AG10803 (cell line): ENCODE results near the gene NANOG.
"Not testable (repeated sequence)": the region's sequence is repeated elsewhere in the genome, so short reads cannot be mapped to it uniquely, and the experiment has no call there.

Experiments used
- DNase-seq: peaks from one replicate; pipeline ENCODE4 v3.0.0; 2010; ENCODE audit warnings: low read depth
- H3K4me3 ChIP-seq: 2 replicates; pipeline ENCODE4 v1.5.1; 2011; ENCODE audit warnings: mild to moderate bottlenecking, low read length, control low read depth
- CTCF ChIP-seq: conservative IDR thresholded peaks from 2 replicates; pipeline ENCODE4 v1.5.1; 2011; ENCODE audit warnings: mild to moderate bottlenecking, low read length, control low read depth, inconsistent platforms

Gene NANOG

GRCh38 chr12:7806863-7807487 is 17.8 kb downstream of the NANOG start:
- peak; percentile 67 for DNase-seq
- peak; percentile 99 for TF ChIP-seq CTCF

GRCh38 chr12:7825754-7826153 is 36.6 kb downstream of the NANOG start:
- DNase-seq, H3K4me3 ChIP-seq: not testable (repeated sequence)

More at GRCh38 chr12:7806863-7807487, 17.8 kb downstream of the NANOG start:
- no peak overlapping the region for H3K4me3 ChIP-seq

- not testable (repeated sequence) for DNase-seq
These were observed 40.5 kb downstream of the NANOG start for GRCh38 chr12:7829737-7830136.

DNA sequence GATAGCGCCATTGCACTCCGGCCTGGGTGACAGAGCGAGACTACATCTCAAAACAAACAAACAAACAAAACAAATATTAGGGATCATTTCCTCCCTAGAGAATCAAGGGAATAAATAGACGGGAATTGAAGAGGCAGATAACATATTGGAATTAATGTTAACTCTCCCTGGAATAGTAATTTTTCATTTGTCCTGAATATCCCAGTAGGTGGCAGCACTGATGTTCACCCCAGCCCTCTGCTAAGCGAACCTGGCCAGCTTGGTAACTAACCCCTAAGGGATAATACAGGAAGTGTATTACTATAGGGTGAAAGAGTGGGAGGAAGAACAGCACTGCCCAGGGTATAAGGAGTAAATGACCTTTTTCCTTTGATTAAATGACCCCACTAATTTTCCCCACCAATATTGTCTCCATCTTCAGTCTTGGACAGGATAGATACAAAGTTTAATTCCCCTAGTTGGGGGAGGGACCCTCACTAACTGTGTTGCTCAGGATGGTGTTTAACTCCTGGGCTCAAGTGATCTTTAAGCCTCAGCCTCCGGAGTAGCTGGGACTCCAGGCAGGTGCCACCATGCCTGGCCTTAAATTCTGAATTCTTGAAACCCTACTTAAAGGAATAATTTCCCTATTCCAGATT is 43.0 kb downstream of the NANOG start:
- TF ChIP-seq CTCF = peak; percentile 78
- DNase-seq = peak; percentile 70
- H3K4me3 ChIP-seq = no peak overlapping the region

More at GRCh38 chr12:7829737-7830136, 40.5 kb downstream of the NANOG start:
- H3K4me3 ChIP-seq = not testable (repeated sequence)

DNA sequence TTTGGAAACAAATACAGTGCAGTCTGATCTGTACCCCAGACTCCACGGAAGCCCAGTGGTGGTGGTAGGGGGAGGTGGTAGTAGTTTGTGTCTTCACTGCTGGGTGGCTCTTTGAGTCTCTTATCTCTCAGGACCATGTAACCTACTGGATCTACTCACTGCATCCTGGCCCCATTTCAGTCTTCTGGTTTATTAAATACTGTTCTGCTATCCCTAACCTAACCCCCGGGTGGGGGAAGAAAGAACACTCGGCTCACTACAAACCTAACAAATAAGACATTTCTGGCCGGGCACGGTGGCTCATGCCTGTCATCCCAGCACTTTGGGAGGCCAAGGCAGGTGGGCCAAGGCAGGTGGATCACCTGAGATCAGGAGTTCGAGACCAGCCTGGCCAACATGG is 44.0 kb downstream of the NANOG start:
- DNase-seq, H3K4me3 ChIP-seq: not testable (repeated sequence)

DNA sequence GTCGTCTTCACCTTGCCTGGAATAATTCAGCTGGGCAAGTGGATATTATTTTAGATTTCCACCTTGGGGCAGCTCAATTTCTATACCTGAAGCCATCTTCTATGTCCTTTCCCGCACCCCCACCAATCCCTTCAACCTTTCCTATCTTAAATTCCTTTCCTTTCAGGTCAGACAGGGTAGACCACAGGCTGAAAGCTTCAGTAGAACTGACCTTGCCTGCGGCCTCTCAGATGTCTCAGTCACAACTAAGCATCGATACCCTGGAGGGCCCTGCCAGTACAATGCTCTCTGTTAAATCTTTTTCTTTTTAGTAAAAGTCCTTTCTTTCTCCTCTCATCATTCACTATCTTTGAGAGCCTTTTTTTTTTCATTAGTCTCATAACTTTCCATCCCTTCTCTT is 44.6 kb downstream of the NANOG start:
- no peak overlapping the region for H3K4me3 ChIP-seq
- TF ChIP-seq CTCF = no peak
- no peak for DNase-seq

DNA sequence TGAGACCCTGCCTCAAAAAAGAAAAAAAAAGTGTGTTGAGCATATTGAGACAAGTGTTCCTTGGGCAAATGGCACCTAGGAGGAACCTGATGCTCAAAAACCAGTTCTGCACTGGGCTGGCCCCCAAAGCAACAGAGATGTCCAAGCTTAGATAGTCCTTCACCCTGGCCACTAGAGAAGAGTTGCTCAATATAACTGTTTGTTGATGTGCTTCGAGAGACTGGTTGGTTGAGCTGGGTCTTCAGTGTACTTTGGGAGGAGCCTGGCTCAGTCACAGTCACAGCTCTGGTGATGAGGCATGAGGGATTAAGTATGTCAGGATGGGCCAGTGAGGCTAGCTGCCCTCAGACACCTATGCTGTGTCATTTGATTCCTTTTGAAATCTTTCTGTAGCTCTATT is 45.5 kb downstream of the NANOG start:
- no peak for TF ChIP-seq CTCF
- no peak for DNase-seq
- H3K4me3 ChIP-seq = no peak overlapping the region

- no peak overlapping the region for H3K4me3 ChIP-seq
- no peak for DNase-seq
- no peak for TF ChIP-seq CTCF
These were observed 45.9 kb downstream of the NANOG start for GRCh38 chr12:7835116-7835515.

DNA sequence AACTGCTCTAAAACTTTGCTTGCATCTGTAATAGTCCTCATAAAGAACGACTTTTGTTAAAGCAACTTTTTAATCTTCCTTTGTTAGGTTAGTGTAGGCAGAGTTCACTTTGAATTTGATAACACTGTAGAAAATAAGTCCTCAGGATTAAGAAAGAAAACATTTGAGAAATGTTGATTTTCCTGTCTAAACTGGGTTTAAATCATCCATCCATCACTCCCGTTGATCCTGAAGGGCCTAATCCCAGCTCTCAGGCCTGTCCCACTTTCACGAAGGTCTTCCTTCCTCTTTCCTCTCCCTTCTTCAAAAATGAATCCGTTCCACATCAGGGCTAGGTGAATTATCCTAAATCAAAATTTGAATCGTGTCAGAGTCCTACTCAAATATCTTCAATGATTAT is 46.6 kb downstream of the NANOG start:
- no peak for TF ChIP-seq CTCF
- H3K4me3 ChIP-seq = no peak overlapping the region
- DNase-seq = no peak
